SK-N-SH (cell line): ENCODE data around the gene SEH1L.

Experiments
- EP300 ChIP-seq, 2 experiments: IDR thresholded peaks; 2 replicates each; pipeline versions ENCODE4 v1.4.0 to v1.6.1; 2012; ENCODE audit warnings: borderline replicate concordance in 1 of 2, low read depth in 1 of 2, low read length in 1 of 2
- EZH2phosphoT487 ChIP-seq: fragments of 200-600 bp; sonication (generic); IDR thresholded peaks from 2 replicates; pipeline ENCODE4 v1.6.1; 2017; ENCODE audit warnings: low read depth, mixed run types, mild to moderate bottlenecking, antibody characterized with exemption, moderate library complexity, borderline replicate concordance
- FOXJ3 ChIP-seq: sonication (generic); formaldehyde crosslinking; IDR thresholded peaks from 2 replicates; pipeline ENCODE4 v1.5.1; 2020; ENCODE audit warnings: mild to moderate bottlenecking, missing genetic modification reagents
- GABPA ChIP-seq: IDR thresholded peaks from 2 replicates; pipeline ENCODE4 v1.4.0; 2012; ENCODE audit warnings: low read depth, mild to moderate bottlenecking
- JUND ChIP-seq: IDR thresholded peaks from 2 replicates; pipeline ENCODE4 v1.4.0; 2012
- MXI1 ChIP-seq: IDR thresholded peaks from 2 replicates; pipeline ENCODE4 v1.6.1; 2012; ENCODE audit warnings: mild to moderate bottlenecking, low read depth, low read length, improper control_type of control experiment
- POLR2AphosphoS5 ChIP-seq: IDR thresholded peaks from 2 replicates; pipeline ENCODE4 v1.6.1; 2012; ENCODE audit warnings: low read depth, low read length
- RCOR1 ChIP-seq: fragments of 150-350 bp; IDR thresholded peaks from 2 replicates; pipeline ENCODE4 v1.6.1; 2017; ENCODE audit warnings: antibody characterized with exemption, low read length
- SIN3A ChIP-seq: IDR thresholded peaks from 2 replicates; pipeline ENCODE4 v1.6.1; 2012; ENCODE audit warnings: low read depth, mild to moderate bottlenecking, low read length, moderate library complexity, borderline replicate concordance
- TEAD4 ChIP-seq: IDR thresholded peaks from 2 replicates; pipeline ENCODE4 v1.4.0; 2012; ENCODE audit warnings: mild to moderate bottlenecking, borderline replicate concordance; ENCODE audit not compliant: insufficient read depth
- TF ChIP-seq, protein P1 (sequence below): fragments of 200-600 bp; sonication (generic); IDR thresholded peaks from 2 replicates; pipeline ENCODE4 v1.6.1; 2017; ENCODE audit warnings: antibody characterized with exemption, mild to moderate bottlenecking, moderate library complexity
- TF ChIP-seq, protein P2 (sequence below): fragments of 150-350 bp; IDR thresholded peaks from 2 replicates; pipeline ENCODE4 v1.6.1; 2017; ENCODE audit warnings: antibody characterized with exemption, low read length, low read depth, borderline replicate concordance
- TF ChIP-seq, protein P3 (sequence below): IDR thresholded peaks from 2 replicates; pipeline ENCODE4 v1.4.0; 2012; ENCODE audit warnings: low read depth, borderline replicate concordance

DNA sequence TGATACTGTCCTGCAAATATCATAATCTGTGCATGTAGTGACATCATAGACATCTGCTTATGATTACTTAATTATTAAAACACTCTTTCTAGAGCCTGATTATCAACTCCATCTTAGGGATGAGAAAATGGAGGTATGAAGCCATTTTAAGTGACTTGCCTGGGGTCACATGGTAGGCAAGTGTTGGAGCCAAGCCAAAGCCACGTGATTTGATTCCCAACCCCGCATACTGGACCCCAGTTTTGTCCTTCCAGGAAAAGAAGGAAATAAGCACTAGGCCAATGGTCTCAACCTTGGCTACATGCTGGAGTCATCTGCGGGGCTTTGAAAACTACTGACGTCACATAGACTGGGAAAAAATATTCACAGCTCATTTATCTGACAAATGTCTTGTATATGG, 19.6 kb upstream of the SEH1L start:
- TF ChIP-seq EZH2phosphoT487, result no peak
- TF ChIP-seq POLR2AphosphoS5, result no peak
- TF ChIP-seq, protein P1, sequence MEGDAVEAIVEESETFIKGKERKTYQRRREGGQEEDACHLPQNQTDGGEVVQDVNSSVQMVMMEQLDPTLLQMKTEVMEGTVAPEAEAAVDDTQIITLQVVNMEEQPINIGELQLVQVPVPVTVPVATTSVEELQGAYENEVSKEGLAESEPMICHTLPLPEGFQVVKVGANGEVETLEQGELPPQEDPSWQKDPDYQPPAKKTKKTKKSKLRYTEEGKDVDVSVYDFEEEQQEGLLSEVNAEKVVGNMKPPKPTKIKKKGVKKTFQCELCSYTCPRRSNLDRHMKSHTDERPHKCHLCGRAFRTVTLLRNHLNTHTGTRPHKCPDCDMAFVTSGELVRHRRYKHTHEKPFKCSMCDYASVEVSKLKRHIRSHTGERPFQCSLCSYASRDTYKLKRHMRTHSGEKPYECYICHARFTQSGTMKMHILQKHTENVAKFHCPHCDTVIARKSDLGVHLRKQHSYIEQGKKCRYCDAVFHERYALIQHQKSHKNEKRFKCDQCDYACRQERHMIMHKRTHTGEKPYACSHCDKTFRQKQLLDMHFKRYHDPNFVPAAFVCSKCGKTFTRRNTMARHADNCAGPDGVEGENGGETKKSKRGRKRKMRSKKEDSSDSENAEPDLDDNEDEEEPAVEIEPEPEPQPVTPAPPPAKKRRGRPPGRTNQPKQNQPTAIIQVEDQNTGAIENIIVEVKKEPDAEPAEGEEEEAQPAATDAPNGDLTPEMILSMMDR, result no peak
- TF ChIP-seq, protein P2, sequence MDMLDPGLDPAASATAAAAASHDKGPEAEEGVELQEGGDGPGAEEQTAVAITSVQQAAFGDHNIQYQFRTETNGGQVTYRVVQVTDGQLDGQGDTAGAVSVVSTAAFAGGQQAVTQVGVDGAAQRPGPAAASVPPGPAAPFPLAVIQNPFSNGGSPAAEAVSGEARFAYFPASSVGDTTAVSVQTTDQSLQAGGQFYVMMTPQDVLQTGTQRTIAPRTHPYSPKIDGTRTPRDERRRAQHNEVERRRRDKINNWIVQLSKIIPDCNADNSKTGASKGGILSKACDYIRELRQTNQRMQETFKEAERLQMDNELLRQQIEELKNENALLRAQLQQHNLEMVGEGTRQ, result no peak
- no peak for TF ChIP-seq TEAD4
- TF ChIP-seq RCOR1, result no peak
- no peak for TF ChIP-seq JUND
- TF ChIP-seq EP300 (IDR thresholded peaks at IDR 0.05; ENCODE audit: borderline replicate concordance in 1 of 2, low read depth in 1 of 2, low read length in 1 of 2), result no peak
- TF ChIP-seq, protein P3, sequence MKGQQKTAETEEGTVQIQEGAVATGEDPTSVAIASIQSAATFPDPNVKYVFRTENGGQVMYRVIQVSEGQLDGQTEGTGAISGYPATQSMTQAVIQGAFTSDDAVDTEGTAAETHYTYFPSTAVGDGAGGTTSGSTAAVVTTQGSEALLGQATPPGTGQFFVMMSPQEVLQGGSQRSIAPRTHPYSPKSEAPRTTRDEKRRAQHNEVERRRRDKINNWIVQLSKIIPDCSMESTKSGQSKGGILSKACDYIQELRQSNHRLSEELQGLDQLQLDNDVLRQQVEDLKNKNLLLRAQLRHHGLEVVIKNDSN, result no peak; the same call in 1 of the 2 replicates
- TF ChIP-seq FOXJ3 (CRISPR knock-in tag), result no peak
- TF ChIP-seq SIN3A, result no peak
- no peak for TF ChIP-seq MXI1
- no peak for TF ChIP-seq GABPA
